Colon (tissue), 2 donors: ENCODE results near the gene CDKN2AIP.
"Not testable (repeated sequence)": the region's sequence is repeated elsewhere in the genome, so short reads cannot be mapped to it uniquely, and the experiment has no call there.

Experiments
- FAIRE-seq: peaks from 2 replicates; lab custom pipeline; 2012; peaks lifted over from hg19 to GRCh38; lab: Jason Lieb, UNC
- donor health status: control.
- donor health status: control.

Gene CDKN2AIP

GRCh38 chr4:183449193-183449882 is 4.9 kb downstream of the CDKN2AIP start:
- FAIRE-seq = no peak

GRCh38 chr4:183450108-183450507 is 5.7 kb downstream of the CDKN2AIP start:
- FAIRE-seq = no peak

- FAIRE-seq = no peak
Measured at GRCh38 chr4:183455431-183456195, 11.2 kb downstream of the CDKN2AIP start.

- no peak for FAIRE-seq
Measured at GRCh38 chr4:183458005-183458404, 13.6 kb downstream of the CDKN2AIP start.

- not testable (repeated sequence) for FAIRE-seq
Measured at GRCh38 chr4:183463903-183464619, 19.6 kb downstream of the CDKN2AIP start.

- not testable (repeated sequence) for FAIRE-seq
Measured at GRCh38 chr4:183465879-183466278, 21.4 kb downstream of the CDKN2AIP start.

GRCh38 chr4:183467246-183467645 is 22.8 kb downstream of the CDKN2AIP start:
- no peak for FAIRE-seq

GRCh38 chr4:183468210-183469095 is 24.0 kb downstream of the CDKN2AIP start:
- no peak for FAIRE-seq

GRCh38 chr4:183469285-183469684 is 24.8 kb downstream of the CDKN2AIP start:
- FAIRE-seq = no peak

- FAIRE-seq = no peak
Measured at GRCh38 chr4:183469936-183470335, 25.5 kb downstream of the CDKN2AIP start.

GRCh38 chr4:183470821-183471220 is 26.4 kb downstream of the CDKN2AIP start:
- FAIRE-seq = no peak

- FAIRE-seq = peak; percentile 85
Measured at GRCh38 chr4:183471946-183472708, 27.7 kb downstream of the CDKN2AIP start.

GRCh38 chr4:183478123-183478522 is 33.7 kb downstream of the CDKN2AIP start:
- no peak for FAIRE-seq

GRCh38 chr4:183478926-183479325 is 34.5 kb downstream of the CDKN2AIP start:
- no peak for FAIRE-seq

GRCh38 chr4:183482515-183483095 is 38.2 kb downstream of the CDKN2AIP start:
- not testable (repeated sequence) for FAIRE-seq

- FAIRE-seq = no peak
Measured at GRCh38 chr4:183483997-183484396, 39.6 kb downstream of the CDKN2AIP start.

- FAIRE-seq = no peak
Measured at GRCh38 chr4:183485411-183486160, 41.1 kb downstream of the CDKN2AIP start.

- no peak for FAIRE-seq
Measured at GRCh38 chr4:183492791-183493222, 48.4 kb downstream of the CDKN2AIP start.

GRCh38 chr4:183493246-183493645 is 48.8 kb downstream of the CDKN2AIP start:
- FAIRE-seq = no peak

- FAIRE-seq = no peak
Measured at GRCh38 chr4:183495184-183495583, 50.7 kb downstream of the CDKN2AIP start.
